Mesendoderm (in vitro differentiated cells): Measurements from ENCODE around the gene TRNP1. TPM values are rescaled to one million over a fixed set of nuclear protein-coding genes. Genes with fewer than 3 reads are reported as not detected.
"Not testable (repeated sequence)": the region's sequence is repeated elsewhere in the genome, so short reads cannot be mapped to it uniquely, and the experiment has no call there.

Source experiments
- DNase-seq: peaks from one replicate; pipeline ENCODE4 v3.0.0; 2013
- H2AK5ac ChIP-seq: 2 replicates; pipeline ENCODE4 v1.6.1; 2013; ENCODE audit warnings: low read length, inconsistent platforms
- H2BK120ac ChIP-seq: 2 replicates; pipeline ENCODE4 v1.6.1; 2013; ENCODE audit warnings: low read depth, mild to moderate bottlenecking, low read length, moderate library complexity, mixed read lengths
- H2BK15ac ChIP-seq: replicated peaks from 2 replicates; pipeline ENCODE4 v1.6.1; 2013; ENCODE audit warnings: low read depth, mild to moderate bottlenecking, moderate library complexity
- H2BK5ac ChIP-seq: 2 replicates; pipeline ENCODE4 v1.6.1; 2013; ENCODE audit warnings: low read length, inconsistent platforms
- H3K18ac ChIP-seq: 2 replicates; pipeline ENCODE4 v1.6.1; 2013; ENCODE audit warnings: mild to moderate bottlenecking, low read length, mixed read lengths
- H3K23ac ChIP-seq: one replicate; pipeline ENCODE4 v1.6.1; 2013; ENCODE audit warnings: low read length
- H3K27ac ChIP-seq: 2 replicates; pipeline ENCODE4 v1.5.1; 2013; ENCODE audit warnings: low read depth, mild to moderate bottlenecking, inconsistent platforms, low read length, moderate library complexity
- H3K27me3 ChIP-seq: 2 replicates; pipeline ENCODE4 v1.6.1; 2013; ENCODE audit warnings: low read length, control low read depth, mild to moderate bottlenecking, inconsistent platforms; ENCODE audit not compliant: insufficient read depth, poor library complexity
- H3K36me3 ChIP-seq: 2 replicates; pipeline ENCODE4 v1.6.1; 2013; ENCODE audit warnings: low read length, inconsistent platforms; ENCODE audit not compliant: control insufficient read depth, insufficient read depth
- H3K4ac ChIP-seq: one replicate; pipeline ENCODE4 v1.6.1; 2013; ENCODE audit warnings: low read depth, mild to moderate bottlenecking, low read length, moderate library complexity
- H3K4me1 ChIP-seq: 2 replicates; pipeline ENCODE4 v1.6.1; 2013; ENCODE audit warnings: low read depth, low read length, inconsistent platforms; ENCODE audit not compliant: control insufficient read depth
- H3K4me2 ChIP-seq: 2 replicates; pipeline ENCODE4 v1.6.1; 2013; ENCODE audit warnings: low read length
- H3K4me3 ChIP-seq: 2 replicates; pipeline ENCODE4 v1.5.1; 2013; ENCODE audit warnings: mild to moderate bottlenecking, low read length
- H3K56ac ChIP-seq: one replicate; pipeline ENCODE4 v1.6.1; 2013; ENCODE audit warnings: low read length
- H3K79me1 ChIP-seq: 2 replicates; pipeline ENCODE4 v1.6.1; 2013; ENCODE audit warnings: low read length, inconsistent platforms
- H3K79me2 ChIP-seq: 2 replicates; pipeline ENCODE4 v1.6.1; 2013; ENCODE audit warnings: mild to moderate bottlenecking, low read length; ENCODE audit not compliant: control insufficient read depth, insufficient read depth
- H3K9ac ChIP-seq: 2 replicates; pipeline ENCODE4 v1.6.1; 2013; ENCODE audit warnings: low read length, inconsistent platforms
- H4K5ac ChIP-seq: one replicate; pipeline ENCODE4 v1.6.1; 2013; ENCODE audit warnings: low read length
- H4K8ac ChIP-seq: one replicate; pipeline ENCODE4 v1.6.1; 2013; ENCODE audit warnings: low read depth, mild to moderate bottlenecking, control low read depth, low read length, moderate library complexity
- WGBS: extraction: QIAGEN DNeasy Blood & Tissue Kit; methylation state at CpG from one replicate; pipeline ENCODE4 v1.1.7; 2013; ENCODE audit warnings: low lambda C conversion rate, missing lambda C conversion rate; ENCODE audit not compliant: insufficient coverage; ENCODE audit errors: extremely low coverage; 5-methylcytosine and 5-hydroxymethylcytosine counted together
- polyA plus RNA-seq, 2 experiments: library from polyadenylated mRNA; stranded (reverse); fragments of 200-250 nt; gene quantifications; one replicate each; pipeline ENCODE4 v1.2.3, GENCODE V29; 2013

Gene TRNP1
- polyA plus RNA-seq (2013, experiment 1 of 2), result 20.9 TPM
- polyA plus RNA-seq (2013, experiment 2 of 2), result 21.5 TPM

GRCh38 chr1:26993237-26994019 lies at the start of gene TRNP1:
TSS of gene TRNP1 (plus strand) at chr1:26993692. CDS start at chr1:26993787, 95 bp downstream.
- no peak within 1 kb of the TSS for H3K23ac ChIP-seq
- H2BK5ac ChIP-seq, result no peak within 1 kb of the TSS
- no peaks in the 10 kb centered on the region for H3K27me3 ChIP-seq
- H3K56ac ChIP-seq, result peak within 1 kb of the TSS; percentile 88
- peaks cover 4% of the 10 kb centered on the region for H3K79me2 ChIP-seq
- peak; percentile 93 for DNase-seq
- H2AK5ac ChIP-seq, result no peak within 1 kb of the TSS
- no peak within 1 kb of the TSS for H4K5ac ChIP-seq
- H3K4me1 ChIP-seq, result peaks cover 7% of the 10 kb centered on the region
- H3K9ac ChIP-seq, result peak within 1 kb of the TSS; percentile 68
- H2BK120ac ChIP-seq, result no peak within 1 kb of the TSS
- peak within 1 kb of the TSS; percentile 88 for H3K4ac ChIP-seq
- H3K79me1 ChIP-seq, result peaks cover 5% of the 10 kb centered on the region
- peak within 1 kb of the TSS; percentile 6 for H3K27ac ChIP-seq
- no peak within 1 kb of the TSS for H2BK15ac ChIP-seq
- H3K4me2 ChIP-seq, result peak within 1 kb of the TSS; percentile 85
- H4K8ac ChIP-seq, result no peak within 1 kb of the TSS
- H3K18ac ChIP-seq, result peak within 1 kb of the TSS; percentile 77
- peak within 1 kb of the TSS; percentile 42 for H3K4me3 ChIP-seq
- no CpG with 5 or more reads among the region's 61 CpGs for WGBS
- no peaks in the 10 kb centered on the region for H3K36me3 ChIP-seq

GRCh38 chr1:26945138-26945537 lies 48.4 kb upstream of the TRNP1 start:
- Histone ChIP-seq H3K4me1 (no peaks in the 10 kb centered on the region), H3K23ac (no peak overlapping the region), H3K27ac (no peak overlapping the region), H2BK120ac (no peak overlapping the region), H3K4me3 (no peak overlapping the region), H3K79me1 (no peaks in the 10 kb centered on the region), H3K4me2 (no peak overlapping the region), H4K8ac (no peak overlapping the region), H3K9ac (no peak overlapping the region), H3K79me2 (no peaks in the 10 kb centered on the region), H3K36me3 (peaks cover 19% of the 10 kb centered on the region), H3K56ac (no peak overlapping the region), H3K18ac (no peak overlapping the region), H3K27me3 (no peaks in the 10 kb centered on the region), H2BK15ac (no peak overlapping the region), H3K4ac (no peak overlapping the region), H2AK5ac (no peak overlapping the region), H4K5ac (no peak overlapping the region), H2BK5ac (no peak overlapping the region)
- no peak for DNase-seq
- WGBS, result no CpG with 5 or more reads among the region's 2 CpGs

GRCh38 chr1:26945728-26946127 lies 47.8 kb upstream of the TRNP1 start:
- no peak overlapping the region for H3K9ac ChIP-seq
- no peak overlapping the region for H4K5ac ChIP-seq
- no peak overlapping the region for H3K23ac ChIP-seq
- H3K27ac ChIP-seq, result no peak overlapping the region
- H3K36me3 ChIP-seq, result peaks cover 19% of the 10 kb centered on the region
- H3K18ac ChIP-seq, result no peak overlapping the region
- DNase-seq, result no peak
- H3K79me2 ChIP-seq, result no peaks in the 10 kb centered on the region
- H3K4me2 ChIP-seq, result no peak overlapping the region
- no peak overlapping the region for H2BK120ac ChIP-seq
- H3K4me1 ChIP-seq, result no peaks in the 10 kb centered on the region
- H3K56ac ChIP-seq, result no peak overlapping the region
- H3K27me3 ChIP-seq, result no peaks in the 10 kb centered on the region
- H3K4ac ChIP-seq, result no peak overlapping the region
- H4K8ac ChIP-seq, result no peak overlapping the region
- WGBS, result no CpG with 5 or more reads among the region's 8 CpGs
- H2BK15ac ChIP-seq, result no peak overlapping the region
- no peak overlapping the region for H2BK5ac ChIP-seq
- H3K4me3 ChIP-seq, result no peak overlapping the region
- no peak overlapping the region for H2AK5ac ChIP-seq
- no peaks in the 10 kb centered on the region for H3K79me1 ChIP-seq

- Histone ChIP-seq H3K4me2 (no peak overlapping the region), H3K4me3 (no peak overlapping the region), H3K79me2 (no peaks in the 10 kb centered on the region), H3K4ac (no peak overlapping the region), H2BK120ac (no peak overlapping the region), H2AK5ac (no peak overlapping the region), H3K9ac (no peak overlapping the region), H3K27ac (no peak overlapping the region), H2BK15ac (no peak overlapping the region), H3K27me3 (no peaks in the 10 kb centered on the region), H3K23ac (no peak overlapping the region), H3K79me1 (no peaks in the 10 kb centered on the region), H4K8ac (no peak overlapping the region), H3K36me3 (peaks cover 19% of the 10 kb centered on the region), H2BK5ac (no peak overlapping the region), H3K4me1 (no peaks in the 10 kb centered on the region), H3K18ac (no peak overlapping the region), H3K56ac (no peak overlapping the region), H4K5ac (no peak overlapping the region)
- no CpG with 5 or more reads among the region's 4 CpGs for WGBS
- no peak for DNase-seq
Measured at GRCh38 chr1:26946270-26946669, 47.2 kb upstream of the TRNP1 start.

GRCh38 chr1:26948725-26949057 lies 44.8 kb upstream of the TRNP1 start:
- H2BK15ac ChIP-seq, H3K4me3 ChIP-seq: not testable (repeated sequence)
- WGBS, result no CpG with 5 or more reads among the region's 16 CpGs

More at GRCh38 chr1:26948725-26949057, 44.8 kb upstream of the TRNP1 start:
- not testable (repeated sequence) for H3K27ac ChIP-seq, H3K36me3 ChIP-seq, H3K4me1 ChIP-seq, H3K27me3 ChIP-seq, H4K5ac ChIP-seq, H3K18ac ChIP-seq, H3K23ac ChIP-seq, DNase-seq, H3K4ac ChIP-seq, H3K79me1 ChIP-seq, H2BK5ac ChIP-seq, H2BK120ac ChIP-seq, H3K9ac ChIP-seq, H3K4me2 ChIP-seq, H3K79me2 ChIP-seq, H3K56ac ChIP-seq, H2AK5ac ChIP-seq, H4K8ac ChIP-seq
